H1 (cell line): ENCODE data around the gene TNFRSF6B. TPM values are rescaled to one million over a fixed set of nuclear protein-coding genes. Genes with fewer than 3 reads are reported as not detected.

Experiments used
- CTCF ChIA-PET: fragments of 300-600 bp; sonication (Branson Sonifier 250); formaldehyde crosslinking; loops from one replicate; lab custom pipeline; 2021; ENCODE audit not compliant: partially characterized antibody; lab: Charles Lee
- POLR2A ChIA-PET: fragments of 300-600 bp; sonication (Branson Sonifier 250); formaldehyde crosslinking; loops from one replicate; lab custom pipeline; 2021; ENCODE audit warnings: inconsistent platforms; ENCODE audit not compliant: partially characterized antibody; lab: Charles Lee
- DNase-seq, 2 experiments: peaks; one replicate each; pipeline versions ENCODE4 v3.0.0 to v3.0.0-alpha.2; 2010 to 2022; ENCODE audit warnings: low spot score in 2 of 2, low read depth in 1 of 2, mixed read lengths in 1 of 2
- FAIRE-seq: peaks from 2 replicates; lab custom pipeline; 2011; peaks lifted over from hg19 to GRCh38; lab: Jason Lieb, UNC
- H2AFZ ChIP-seq: 2 replicates; pipeline ENCODE4 v1.8.1; 2012; ENCODE audit warnings: low read length, inconsistent platforms
- H2AK5ac ChIP-seq: 2 replicates; pipeline ENCODE4 v1.6.1; 2013; ENCODE audit warnings: low read depth, low read length
- H2BK120ac ChIP-seq: replicated peaks from 2 replicates; pipeline ENCODE3; 2013; ENCODE audit warnings: low read depth, low read length, inconsistent platforms
- H2BK12ac ChIP-seq: 2 replicates; pipeline ENCODE4 v1.6.1; 2013; ENCODE audit warnings: low read depth, low read length
- H2BK15ac ChIP-seq: 2 replicates; pipeline ENCODE4 v1.6.1; 2013; ENCODE audit warnings: low read length
- H2BK20ac ChIP-seq: 2 replicates; pipeline ENCODE4 v1.6.1; 2013; ENCODE audit warnings: low read length
- H2BK5ac ChIP-seq: 2 replicates; pipeline ENCODE4 v1.6.1; 2013; ENCODE audit warnings: low read depth, low read length
- H3K14ac ChIP-seq: 2 replicates; pipeline ENCODE4 v1.6.1; 2013; ENCODE audit warnings: inconsistent platforms; ENCODE audit not compliant: insufficient read length
- H3K18ac ChIP-seq: 2 replicates; pipeline ENCODE4 v1.6.1; 2013; ENCODE audit warnings: low read length; ENCODE audit errors: extremely low read depth
- H3K23ac ChIP-seq: 2 replicates; pipeline ENCODE4 v1.6.1; 2013; ENCODE audit warnings: inconsistent platforms; ENCODE audit not compliant: insufficient read length
- H3K23me2 ChIP-seq: 2 replicates; pipeline ENCODE4 v1.6.1; 2013; ENCODE audit warnings: low read depth, low read length
- H3K27ac ChIP-seq: 2 replicates; pipeline ENCODE4 v1.6.1; 2011; ENCODE audit warnings: low read depth, low read length, inconsistent platforms
- H3K27me3 ChIP-seq, 4 experiments: replicated peaks in 1 of 4; 1 replicate in 1 of 4; 2 replicates in 3 of 4; pipeline versions ENCODE4 v1.6.1 to v1.8.1; 2011 to 2013; ENCODE audit warnings: low read length in 3 of 4, mild to moderate bottlenecking in 3 of 4, inconsistent platforms in 2 of 4, mixed read lengths in 2 of 4, moderate library complexity in 1 of 4; ENCODE audit not compliant: control insufficient read depth in 3 of 4, insufficient read depth in 3 of 4; ENCODE audit errors: extremely low read depth in 1 of 4
- H3K36me3 ChIP-seq, 4 experiments: 2 replicates each; pipeline versions ENCODE4 v1.6.1 to v1.8.1; 2011 to 2013; ENCODE audit warnings: mild to moderate bottlenecking in 4 of 4, low read length in 3 of 4, moderate library complexity in 2 of 4, control low read depth in 1 of 4, inconsistent platforms in 1 of 4; ENCODE audit not compliant: insufficient read depth in 4 of 4, control insufficient read depth in 2 of 4
- H3K4ac ChIP-seq: replicated peaks from 2 replicates; pipeline ENCODE3; 2013; ENCODE audit warnings: low read length, low read depth, mixed read lengths, inconsistent platforms; ENCODE audit not compliant: insufficient read length
- H3K4me1 ChIP-seq, 4 experiments: replicated peaks in 1 of 4; 1 replicate in 1 of 4; 2 replicates in 3 of 4; pipeline versions ENCODE4 v1.6.1 to v1.8.1; 2011 to 2013; ENCODE audit warnings: low read length in 3 of 4, inconsistent platforms in 2 of 4, mixed read lengths in 1 of 4; ENCODE audit not compliant: insufficient read depth in 4 of 4, control insufficient read depth in 3 of 4
- H3K4me2 ChIP-seq, 2 experiments: 2 replicates each; pipeline versions ENCODE4 v1.6.1 to v1.8.1; 2011 to 2013; ENCODE audit warnings: low read depth in 2 of 2, low read length in 2 of 2, control low read depth in 1 of 2, inconsistent platforms in 1 of 2, mild to moderate bottlenecking in 1 of 2; ENCODE audit not compliant: insufficient read depth in 1 of 2
- H3K4me3 ChIP-seq, 4 experiments: fragments of 200-600, 300-600 bp in 1 of 4; sonication (generic), shearing (Covaris generic), sonication (Bioruptor Twin) in 1 of 4; 2 replicates each; pipeline versions ENCODE4 v1.5.1 to v1.8.1; 2011 to 2016; ENCODE audit warnings: low read length in 4 of 4, low read depth in 3 of 4, control low read depth in 2 of 4, inconsistent platforms in 2 of 4, mild to moderate bottlenecking in 2 of 4, mixed read lengths in 1 of 4, moderate library complexity in 1 of 4; ENCODE audit not compliant: insufficient read depth in 2 of 4; ENCODE audit errors: extremely low read depth in 1 of 4
- H3K56ac ChIP-seq: replicated peaks from 2 replicates; pipeline ENCODE3; 2013; ENCODE audit warnings: low read depth, mild to moderate bottlenecking, mixed read lengths, low read length, inconsistent platforms; ENCODE audit not compliant: insufficient read length
- H3K79me1 ChIP-seq: 2 replicates; pipeline ENCODE4 v1.6.1; 2013; ENCODE audit warnings: low read depth, low read length, control low read depth
- H3K79me2 ChIP-seq, 2 experiments: 2 replicates each; pipeline versions ENCODE4 v1.6.1 to v1.8.1; 2012 to 2013; ENCODE audit warnings: low read length in 2 of 2, mild to moderate bottlenecking in 2 of 2, inconsistent platforms in 1 of 2; ENCODE audit not compliant: insufficient read depth in 2 of 2, control insufficient read depth in 1 of 2
- H3K9ac ChIP-seq, 4 experiments: replicated peaks in 1 of 4; 1 replicate in 1 of 4; 2 replicates in 3 of 4; pipeline versions ENCODE4 v1.6.1 to v1.8.1; 2011 to 2013; ENCODE audit warnings: low read depth in 3 of 4, low read length in 3 of 4, control low read depth in 2 of 4, mild to moderate bottlenecking in 2 of 4, moderate library complexity in 2 of 4, inconsistent platforms in 1 of 4; ENCODE audit errors: extremely low read depth in 1 of 4
- H3K9me3 ChIP-seq, 2 experiments: 2 replicates each; pipeline versions ENCODE4 v1.6.1 to v1.8.1; 2012 to 2013; ENCODE audit warnings: mild to moderate bottlenecking in 2 of 2, moderate library complexity in 2 of 2, control low read depth in 1 of 2, inconsistent platforms in 1 of 2, low read depth in 1 of 2, low read length in 1 of 2, mixed read lengths in 1 of 2; ENCODE audit not compliant: insufficient read depth in 2 of 2
- H4K20me1 ChIP-seq, 2 experiments: replicated peaks in 1 of 2; 2 replicates each; pipeline versions ENCODE3 to v1.8.1; 2011 to 2013; ENCODE audit warnings: inconsistent platforms in 2 of 2, low read length in 2 of 2, mild to moderate bottlenecking in 1 of 2; ENCODE audit not compliant: insufficient read depth in 2 of 2, control insufficient read depth in 1 of 2
- H4K5ac ChIP-seq: 2 replicates; pipeline ENCODE4 v1.6.1; 2013; ENCODE audit warnings: low read length, low read depth, mixed read lengths, inconsistent platforms; ENCODE audit not compliant: insufficient read length
- H4K8ac ChIP-seq: 2 replicates; pipeline ENCODE4 v1.8.0; 2013; ENCODE audit warnings: mild to moderate bottlenecking, moderate library complexity, low read length, inconsistent platforms; ENCODE audit not compliant: insufficient read depth; ENCODE audit errors: extremely low read depth
- H4K91ac ChIP-seq: replicated peaks from 2 replicates; pipeline ENCODE3; 2013; ENCODE audit warnings: low read length, mixed read lengths, inconsistent platforms; ENCODE audit not compliant: insufficient read length
- CTBP2 ChIP-seq: IDR thresholded peaks from 2 replicates; pipeline ENCODE4 v1.7.0; 2011; ENCODE audit warnings: borderline replicate concordance, mild to moderate bottlenecking, moderate library complexity, mixed read lengths, low read length; ENCODE audit not compliant: insufficient read depth, insufficient read length
- GTF2F1 ChIP-seq: IDR thresholded peaks from 2 replicates; pipeline ENCODE4 v1.6.1; 2012; ENCODE audit warnings: low read depth, low read length, improper control_type of control experiment, borderline replicate concordance
- JUND ChIP-seq: IDR thresholded peaks from 2 replicates; pipeline ENCODE4 v1.6.1; 2011; ENCODE audit warnings: mild to moderate bottlenecking, improper control_type of control experiment, low read length
- KDM1A ChIP-seq: fragments of 200-600, 300-600 bp; sonication (generic); IDR thresholded peaks from 2 replicates; pipeline ENCODE4 v1.7.1; 2016; ENCODE audit warnings: mild to moderate bottlenecking, low read length, borderline replicate concordance
- PHF8 ChIP-seq: fragments of 200-600 bp; sonication (generic); conservative IDR thresholded peaks from 2 replicates; pipeline ENCODE4 v1.7.1; 2012; ENCODE audit warnings: low read depth, mild to moderate bottlenecking, inconsistent platforms, low read length, moderate library complexity
- SP2 ChIP-seq: IDR thresholded peaks from 2 replicates; pipeline ENCODE4 v1.6.1; 2012; ENCODE audit warnings: mild to moderate bottlenecking, low read length, inconsistent platforms
- YY1 ChIP-seq: IDR thresholded peaks from 2 replicates; pipeline ENCODE4 v1.6.1; 2011; ENCODE audit warnings: low read depth, mild to moderate bottlenecking, low read length
- ZNF274 ChIP-seq: IDR thresholded peaks from 2 replicates; pipeline ENCODE4 v1.7.0; 2012; ENCODE audit warnings: low read length, borderline replicate concordance; ENCODE audit errors: extremely low read depth
- WGBS, 2 experiments: shearing (Covaris generic) in 1 of 2; methylation state at CpG; one replicate each; pipeline versions ENCODE4 v1.1.6 to v1.1.7; 2013 to 2015; ENCODE audit warnings: low lambda C conversion rate in 2 of 2, mixed read lengths in 2 of 2, inconsistent platforms in 1 of 2, low coverage in 1 of 2, missing lambda C conversion rate in 1 of 2; ENCODE audit not compliant: insufficient replicate concordance in 2 of 2, insufficient coverage in 1 of 2, insufficient read length in 1 of 2; ENCODE audit errors: extremely low coverage in 1 of 2, missing lambda C conversion rate in 1 of 2; 5-methylcytosine and 5-hydroxymethylcytosine counted together
- polyA plus RNA-seq, 7 experiments: library from polyadenylated mRNA; depleted of rRNA in 3 of 7; stranded (reverse) in 5 of 7; unstranded in 2 of 7; fragments of >200 nt in 5 of 7; fragments of 200-250 nt in 2 of 7; gene quantifications; 1 replicate in 5 of 7; 2 replicates in 1 of 7; 4 replicates in 1 of 7; pipeline versions ENCODE4 v1.2.1 to v1.2.3, GENCODE V29; 2011 to 2013; ENCODE audit warnings: missing spikeins in 2 of 7, mixed read lengths in 2 of 7
- total RNA-seq: library from RNA; stranded (reverse); fragmentation: NEBNext Ultra II Directional; extraction: Animal tissue kit (Norgen Biotek cat#: 25700); gene quantifications from 2 replicates; pipeline ENCODE4 v1.2.1, GENCODE V29; 2021
- TF ChIP-seq, protein P1 (sequence below): IDR thresholded peaks from 2 replicates; pipeline ENCODE4 v1.6.1; 2012; ENCODE audit warnings: inconsistent platforms

The TNFRSF6B gene
- total and polyA plus RNA-seq, 2 of the 8 experiments (the other 6 are each of a cell fraction or from before 2014, with no cell fraction given), result 3.1 TPM; not detected in 1

DNA sequence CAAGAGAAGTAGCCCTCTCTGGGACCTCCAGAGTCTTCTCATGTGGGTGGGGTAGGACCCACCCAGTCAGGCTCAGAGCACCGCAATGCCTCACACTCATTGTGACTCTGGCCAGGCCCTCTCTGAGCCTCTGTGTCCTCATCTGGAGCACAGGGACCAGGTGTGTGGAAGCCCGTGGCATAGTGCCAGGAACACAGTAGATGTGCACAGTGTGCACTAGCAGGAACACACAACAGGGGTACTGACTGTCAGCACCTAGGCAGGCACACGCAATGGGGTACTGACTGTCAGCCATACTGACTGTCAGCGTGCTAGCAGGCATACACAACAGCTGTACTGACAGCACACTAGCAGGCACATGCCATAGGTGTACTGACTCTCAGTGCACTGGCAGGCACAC, 41.2 kb upstream of the TNFRSF6B start:
- H3K9me3 ChIP-seq, result no peaks in the 10 kb centered on the region
- TF ChIP-seq CTBP2, result no peak
- no peak for TF ChIP-seq PHF8
- TF ChIP-seq YY1, result no peak
- no peak for TF ChIP-seq KDM1A
- TF ChIP-seq SP2, result no peak
- TF ChIP-seq, protein P1, sequence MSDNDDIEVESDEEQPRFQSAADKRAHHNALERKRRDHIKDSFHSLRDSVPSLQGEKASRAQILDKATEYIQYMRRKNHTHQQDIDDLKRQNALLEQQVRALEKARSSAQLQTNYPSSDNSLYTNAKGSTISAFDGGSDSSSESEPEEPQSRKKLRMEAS, result no peak
- no peak for TF ChIP-seq JUND
- no peak for TF ChIP-seq GTF2F1
- TF ChIP-seq ZNF274, result no peak
- TF ChIP-seq, all 59 proteins: peak for 0
- no peak for FAIRE-seq
- DNase-seq, result no peak
- no peak overlapping the region for H2BK120ac ChIP-seq
- H3K18ac ChIP-seq, result no peak overlapping the region
- no peak overlapping the region for H2AFZ ChIP-seq
- H4K5ac ChIP-seq, result no peak overlapping the region
- no peak overlapping the region for H3K4ac ChIP-seq
- no peak overlapping the region for H4K8ac ChIP-seq
- peaks cover 0 to 2% (median 0%) of the 10 kb centered on the region in 4 experiments; a peak in 2 of 7 replicates for H3K27me3 ChIP-seq
- peaks cover 9 to 11% of the 10 kb centered on the region in 2 experiments for H4K20me1 ChIP-seq
- no peak overlapping the region for H3K27ac ChIP-seq
- H2BK20ac ChIP-seq, result no peak overlapping the region
- no peaks in the 10 kb centered on the region; the same call in 1 of the 2 replicates for H3K79me1 ChIP-seq
- H3K23me2 ChIP-seq, result peaks cover 22% of the 10 kb centered on the region
- H3K9ac ChIP-seq, result no peak overlapping the region; a peak in 1 of 7 replicates
- WGBS, 2 experiments, result 92% methylated on average over 4 of the region's 4 CpGs; no CpG with 5 or more reads in 1 of the 2 experiments
- H3K79me2 ChIP-seq, result peaks cover 0 to 9% of the 10 kb centered on the region in 2 experiments; a peak in 1 of 4 replicates
- H3K4me1 ChIP-seq, result peaks cover 0 to 24% (median 18%) of the 10 kb centered on the region in 4 experiments; a peak in 6 of 7 replicates
- peak overlapping the region; percentile 89; the same call in 1 of the 2 replicates for H2BK15ac ChIP-seq
- 0 out of 2 replicates have a peak overlapping the region, but pooled peaks have one; percentile 1 for H2BK12ac ChIP-seq
- H2AK5ac ChIP-seq, result peak overlapping the region; percentile 5; the same call in 1 of the 2 replicates
- H3K14ac ChIP-seq, result no peak overlapping the region
- ChIA-PET POLR2A (interaction anchor here (1.0 to 1.2 kb wide), 2 partner anchors 30 to 119 kb away, joined by 3 read pairs; no protein-coding TSS in a partner anchor), CTCF (interaction anchor here (1.2 to 1.6 kb wide), 2 partner anchors 13 to 118 kb away, joined by 3 to 5 read pairs; partner anchors contain the start of gene PTK6)
- H3K36me3 ChIP-seq, result no peaks in the 10 kb centered on the region
- H2BK5ac ChIP-seq, result 0 out of 2 replicates have a peak overlapping the region, but pooled peaks have one; percentile 35
- H3K4me3 ChIP-seq, result no peak overlapping the region
- H4K91ac ChIP-seq, result peak overlapping the region; percentile 2
- H3K4me2 ChIP-seq, result peak overlapping the region in 1 of 2 experiments; percentile 71; a peak in 1 of 4 replicates
- no peak overlapping the region for H3K56ac ChIP-seq
- H3K23ac ChIP-seq, result no peak overlapping the region
